ENCODE measurements around the gene DCAF4.

The DCAF4 gene, protein sequence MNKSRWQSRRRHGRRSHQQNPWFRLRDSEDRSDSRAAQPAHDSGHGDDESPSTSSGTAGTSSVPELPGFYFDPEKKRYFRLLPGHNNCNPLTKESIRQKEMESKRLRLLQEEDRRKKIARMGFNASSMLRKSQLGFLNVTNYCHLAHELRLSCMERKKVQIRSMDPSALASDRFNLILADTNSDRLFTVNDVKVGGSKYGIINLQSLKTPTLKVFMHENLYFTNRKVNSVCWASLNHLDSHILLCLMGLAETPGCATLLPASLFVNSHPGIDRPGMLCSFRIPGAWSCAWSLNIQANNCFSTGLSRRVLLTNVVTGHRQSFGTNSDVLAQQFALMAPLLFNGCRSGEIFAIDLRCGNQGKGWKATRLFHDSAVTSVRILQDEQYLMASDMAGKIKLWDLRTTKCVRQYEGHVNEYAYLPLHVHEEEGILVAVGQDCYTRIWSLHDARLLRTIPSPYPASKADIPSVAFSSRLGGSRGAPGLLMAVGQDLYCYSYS

DNA sequence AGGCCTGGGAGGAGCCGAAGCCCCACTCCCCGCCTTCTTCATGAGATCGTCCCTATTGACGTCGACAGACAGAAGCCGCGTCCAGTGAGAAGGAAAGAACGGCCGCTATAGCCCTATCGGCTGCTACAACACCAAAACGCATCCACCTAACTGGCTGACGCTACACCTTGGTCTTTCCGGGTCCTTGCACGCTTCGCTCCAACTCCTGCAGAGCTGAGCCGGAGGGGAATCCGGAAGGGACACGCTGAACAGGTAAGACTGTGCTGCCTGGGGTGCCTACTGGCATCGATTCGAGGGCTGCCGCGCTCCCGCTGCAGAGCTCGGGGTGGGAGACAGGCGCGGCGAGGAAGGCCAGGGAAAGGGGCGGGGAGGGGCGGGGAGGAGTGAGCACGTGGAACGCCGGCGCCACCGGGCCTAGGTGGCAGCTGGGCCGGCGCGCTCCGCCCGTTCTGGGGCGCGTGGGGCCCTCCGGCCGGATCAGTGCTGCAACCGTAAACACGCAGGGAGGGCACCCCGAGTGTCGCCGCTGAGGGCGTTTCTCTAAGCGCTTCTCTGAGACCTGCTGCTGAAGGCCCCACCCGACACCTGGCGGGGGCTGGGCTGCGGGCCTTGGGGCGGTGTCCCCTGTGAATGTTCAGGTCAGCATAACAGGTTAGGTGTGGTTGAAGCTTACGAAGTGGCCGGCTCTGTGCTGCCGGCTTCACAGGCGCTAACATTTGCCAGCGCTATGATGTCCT is at the start of gene DCAF4:
Gene DCAF4 (plus strand): TSS at position 173 of the 737 bp plus-strand sequence. CDS start 11,515 bp downstream, outside the sequence.
- peak; percentile 89 for DNase-seq (ENCODE audit: low read depth, low spot score)
- Histone ChIP-seq H3K36me3 (ENCODE audit: insufficient read depth, insufficient read length, low read length) (peaks cover 6% of the 10 kb centered on the region), H3K27me3 (ENCODE audit: insufficient read depth, insufficient read length) (peaks cover 5% of the 10 kb centered on the region), H3K9me3 (ENCODE audit: insufficient read depth, low read length) (no peaks in the 10 kb centered on the region), H3K4me3 (ENCODE audit: insufficient read length, low read depth) (peak within 1 kb of the TSS; percentile 80), H3K9ac (ENCODE audit: insufficient read length, low read depth) (peak within 1 kb of the TSS; percentile 76), H3K4me1 (ENCODE audit: insufficient read depth, insufficient read length) (peaks cover 3% of the 10 kb centered on the region)
- TF ChIP-seq YY1 (IDR thresholded peaks at IDR 0.05; ENCODE audit: insufficient read depth, insufficient read length) = no peak

DNA sequence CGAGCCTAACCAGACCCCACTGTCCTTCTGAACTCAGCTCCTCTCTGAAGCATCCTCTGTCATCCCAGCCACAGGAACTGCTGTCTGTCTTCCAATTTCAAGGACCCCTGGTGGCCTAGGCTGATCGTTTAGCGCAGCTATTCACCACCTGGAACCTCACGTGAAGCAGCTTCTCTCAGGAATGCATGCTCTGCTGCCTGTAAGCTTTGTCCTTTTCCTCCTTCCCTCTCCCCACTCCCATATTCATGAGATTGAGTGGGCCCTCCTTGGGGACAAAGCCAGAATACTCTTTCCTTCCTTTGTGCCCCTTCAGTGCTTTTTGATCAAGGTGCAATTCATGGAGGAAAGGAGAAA is 49.6 kb upstream of the DCAF4 start:
- H3K4me3 ChIP-seq (ENCODE audit: insufficient read length, low read depth) = no peak overlapping the region
- TF ChIP-seq SUZ12 (IDR thresholded peaks at IDR 0.05; ENCODE audit: extremely low read depth, insufficient read depth, insufficient read length) (no peak), YY1 (IDR thresholded peaks at IDR 0.05; ENCODE audit: insufficient read depth, insufficient read length) (no peak), ZNF274 (IDR thresholded peaks at IDR 0.05; ENCODE audit: low read depth, low read length) (no peak)
- no peak for DNase-seq (ENCODE audit: low read depth, low spot score)
- H3K27me3 ChIP-seq (ENCODE audit: insufficient read depth, insufficient read length) = no peaks in the 10 kb centered on the region
- no peak overlapping the region for H3K9ac ChIP-seq (ENCODE audit: insufficient read length, low read depth)
- peaks cover 5% of the 10 kb centered on the region; the same call in 1 of the 2 replicates for H3K9me3 ChIP-seq (ENCODE audit: insufficient read depth, low read length)
- H3K4me1 ChIP-seq (ENCODE audit: insufficient read depth, insufficient read length) = peaks cover 5% of the 10 kb centered on the region
- peaks cover 2% of the 10 kb centered on the region for H3K36me3 ChIP-seq (ENCODE audit: insufficient read depth, insufficient read length, low read length)

DNA sequence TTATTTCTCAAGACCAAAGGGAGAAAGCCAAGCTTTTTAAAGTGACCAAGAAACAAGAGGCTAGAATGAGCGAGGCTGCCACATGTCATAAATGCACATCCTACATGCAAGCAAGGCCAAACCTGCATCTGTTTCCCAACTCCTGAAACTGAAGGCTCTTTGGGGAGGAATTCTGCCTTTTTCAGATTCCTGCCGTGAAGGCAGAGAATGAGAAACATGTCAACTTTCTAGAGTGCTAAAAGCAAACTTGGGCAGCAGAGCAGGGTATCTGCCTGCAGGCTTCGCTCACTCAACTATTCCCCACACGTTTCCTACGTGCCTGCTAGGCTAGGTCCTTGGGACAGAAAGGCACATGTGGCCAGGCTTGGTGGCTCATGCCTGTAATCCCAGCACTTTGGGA is 47.5 kb upstream of the DCAF4 start:
- Histone ChIP-seq H3K4me1 (ENCODE audit: insufficient read depth, insufficient read length) (peaks cover 5% of the 10 kb centered on the region), H3K36me3 (ENCODE audit: insufficient read depth, insufficient read length, low read length) (peaks cover 2% of the 10 kb centered on the region), H3K4me3 (ENCODE audit: insufficient read length, low read depth) (no peak overlapping the region), H3K27me3 (ENCODE audit: insufficient read depth, insufficient read length) (no peaks in the 10 kb centered on the region), H3K9ac (ENCODE audit: insufficient read length, low read depth) (no peak overlapping the region), H3K9me3 (ENCODE audit: insufficient read depth, low read length) (no peaks in the 10 kb centered on the region)
- DNase-seq (ENCODE audit: low read depth, low spot score) = no peak
- no peak for TF ChIP-seq YY1 (IDR thresholded peaks at IDR 0.05; ENCODE audit: insufficient read depth, insufficient read length)
- no peak for TF ChIP-seq ZNF274 (IDR thresholded peaks at IDR 0.05; ENCODE audit: low read depth, low read length)
- no peak for TF ChIP-seq SUZ12 (IDR thresholded peaks at IDR 0.05; ENCODE audit: extremely low read depth, insufficient read depth, insufficient read length)

DNA sequence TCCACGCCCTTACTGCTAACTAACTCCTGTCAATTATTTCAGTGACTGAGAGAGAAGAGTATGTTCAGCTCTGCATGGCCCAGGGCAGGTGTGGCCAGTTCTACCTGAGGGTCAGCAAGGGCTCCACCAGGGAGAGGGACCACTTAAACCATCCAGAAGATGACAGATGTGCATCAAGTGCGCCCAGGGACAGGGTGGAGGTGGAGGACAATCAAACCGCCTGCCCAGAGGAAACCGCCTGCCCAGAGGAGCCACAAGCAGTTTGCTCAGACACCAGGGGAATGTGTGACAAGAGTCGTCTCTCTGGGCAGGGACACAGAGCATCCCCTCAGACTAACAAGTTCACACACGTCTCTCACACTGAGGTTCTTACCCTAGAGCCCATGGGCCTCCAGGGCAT is 46.8 kb upstream of the DCAF4 start:
- Histone ChIP-seq H3K9ac (ENCODE audit: insufficient read length, low read depth) (no peak overlapping the region), H3K36me3 (ENCODE audit: insufficient read depth, insufficient read length, low read length) (peaks cover 2% of the 10 kb centered on the region), H3K27me3 (ENCODE audit: insufficient read depth, insufficient read length) (no peaks in the 10 kb centered on the region), H3K4me3 (ENCODE audit: insufficient read length, low read depth) (no peak overlapping the region), H3K9me3 (ENCODE audit: insufficient read depth, low read length) (no peaks in the 10 kb centered on the region), H3K4me1 (ENCODE audit: insufficient read depth, insufficient read length) (peaks cover 5% of the 10 kb centered on the region)
- no peak for DNase-seq (ENCODE audit: low read depth, low spot score)
- TF ChIP-seq YY1 (IDR thresholded peaks at IDR 0.05; ENCODE audit: insufficient read depth, insufficient read length) (no peak), SUZ12 (IDR thresholded peaks at IDR 0.05; ENCODE audit: extremely low read depth, insufficient read depth, insufficient read length) (no peak), ZNF274 (IDR thresholded peaks at IDR 0.05; ENCODE audit: low read depth, low read length) (no peak)

DNA sequence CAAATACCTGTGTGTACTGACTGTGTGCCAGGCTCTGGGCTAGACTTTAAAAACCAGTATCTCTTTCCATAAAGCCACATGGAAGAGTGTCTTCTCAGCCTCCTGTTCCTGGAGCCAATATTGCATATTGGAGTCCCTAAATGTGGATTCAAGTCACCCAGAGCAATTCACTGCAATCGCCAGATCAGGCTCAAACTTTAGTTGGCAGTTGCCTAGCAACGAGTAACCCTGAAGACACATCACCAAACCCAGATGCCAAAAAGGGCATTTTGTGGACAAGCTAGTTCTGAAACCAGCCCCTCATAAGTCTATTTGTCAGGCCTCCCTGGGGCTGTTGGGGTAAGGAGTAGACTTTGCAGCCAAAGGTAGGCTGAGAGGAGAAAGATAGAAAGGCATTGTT is 46.1 kb upstream of the DCAF4 start:
- Histone ChIP-seq H3K4me1 (ENCODE audit: insufficient read depth, insufficient read length) (peaks cover 5% of the 10 kb centered on the region), H3K27me3 (ENCODE audit: insufficient read depth, insufficient read length) (no peaks in the 10 kb centered on the region), H3K4me3 (ENCODE audit: insufficient read length, low read depth) (no peak overlapping the region), H3K9ac (ENCODE audit: insufficient read length, low read depth) (no peak overlapping the region), H3K36me3 (ENCODE audit: insufficient read depth, insufficient read length, low read length) (peaks cover 2% of the 10 kb centered on the region), H3K9me3 (ENCODE audit: insufficient read depth, low read length) (no peaks in the 10 kb centered on the region)
- no peak for DNase-seq (ENCODE audit: low read depth, low spot score)
- TF ChIP-seq SUZ12 (IDR thresholded peaks at IDR 0.05; ENCODE audit: extremely low read depth, insufficient read depth, insufficient read length) (no peak), YY1 (IDR thresholded peaks at IDR 0.05; ENCODE audit: insufficient read depth, insufficient read length) (no peak), ZNF274 (IDR thresholded peaks at IDR 0.05; ENCODE audit: low read depth, low read length) (no peak)

DNA sequence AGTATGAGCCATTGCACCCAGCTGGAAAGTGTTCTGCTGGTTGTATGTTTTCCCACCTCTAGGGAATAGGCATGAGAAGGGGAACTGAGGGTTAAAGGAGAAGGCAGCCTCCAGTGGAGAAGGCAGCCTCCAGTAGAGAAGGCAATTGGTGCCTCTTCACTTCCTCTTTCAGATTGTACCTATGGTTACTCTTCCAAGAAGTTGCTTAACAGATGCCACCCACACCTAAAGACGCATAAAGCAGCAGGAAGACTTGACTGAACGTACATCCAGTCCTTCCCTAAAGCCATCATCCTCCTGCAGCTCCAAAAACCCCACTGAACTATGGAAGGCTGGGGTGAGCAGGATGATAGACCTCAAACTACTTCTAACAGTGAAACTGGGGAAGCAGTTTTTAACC is 45.4 kb upstream of the DCAF4 start:
- Histone ChIP-seq H3K9ac (ENCODE audit: insufficient read length, low read depth) (no peak overlapping the region), H3K27me3 (ENCODE audit: insufficient read depth, insufficient read length) (no peaks in the 10 kb centered on the region), H3K36me3 (ENCODE audit: insufficient read depth, insufficient read length, low read length) (peaks cover 2% of the 10 kb centered on the region), H3K4me1 (ENCODE audit: insufficient read depth, insufficient read length) (peaks cover 2% of the 10 kb centered on the region), H3K9me3 (ENCODE audit: insufficient read depth, low read length) (no peaks in the 10 kb centered on the region), H3K4me3 (ENCODE audit: insufficient read length, low read depth) (no peak overlapping the region)
- no peak for DNase-seq (ENCODE audit: low read depth, low spot score)
- no peak for TF ChIP-seq SUZ12 (IDR thresholded peaks at IDR 0.05; ENCODE audit: extremely low read depth, insufficient read depth, insufficient read length)
- TF ChIP-seq ZNF274 (IDR thresholded peaks at IDR 0.05; ENCODE audit: low read depth, low read length) = no peak
- no peak for TF ChIP-seq YY1 (IDR thresholded peaks at IDR 0.05; ENCODE audit: insufficient read depth, insufficient read length)

DNA sequence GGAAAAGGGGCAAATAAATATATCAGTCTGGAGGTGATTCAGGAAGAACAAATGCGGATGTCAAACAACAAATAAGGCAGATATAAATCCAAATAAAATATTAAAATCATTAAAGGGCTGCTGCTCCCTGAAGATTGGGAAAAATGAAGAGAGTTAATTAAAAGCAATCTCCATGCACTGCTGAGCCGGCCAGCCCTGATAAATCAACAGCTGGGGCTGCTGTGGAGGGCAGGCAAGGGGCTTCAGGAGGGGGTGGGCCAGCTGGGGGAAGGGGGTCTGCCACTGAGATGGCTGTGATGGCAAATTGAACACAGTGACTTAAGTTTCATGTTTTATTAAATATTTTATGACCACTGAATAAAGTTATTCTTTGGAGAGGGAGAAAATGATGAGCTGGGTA is 44.7 kb upstream of the DCAF4 start:
- H3K27me3 ChIP-seq (ENCODE audit: insufficient read depth, insufficient read length) = no peaks in the 10 kb centered on the region
- TF ChIP-seq ZNF274 (IDR thresholded peaks at IDR 0.05; ENCODE audit: low read depth, low read length) (no peak), SUZ12 (IDR thresholded peaks at IDR 0.05; ENCODE audit: extremely low read depth, insufficient read depth, insufficient read length) (no peak), YY1 (IDR thresholded peaks at IDR 0.05; ENCODE audit: insufficient read depth, insufficient read length) (no peak)
- H3K36me3 ChIP-seq (ENCODE audit: insufficient read depth, insufficient read length, low read length) = peaks cover 2% of the 10 kb centered on the region
- no peak overlapping the region for H3K9ac ChIP-seq (ENCODE audit: insufficient read length, low read depth)
- DNase-seq (ENCODE audit: low read depth, low spot score) = no peak
- no peaks in the 10 kb centered on the region for H3K9me3 ChIP-seq (ENCODE audit: insufficient read depth, low read length)
- H3K4me3 ChIP-seq (ENCODE audit: insufficient read length, low read depth) = no peak overlapping the region
- H3K4me1 ChIP-seq (ENCODE audit: insufficient read depth, insufficient read length) = peaks cover under 1% of the 10 kb centered on the region

Measured in NT2/D1 (cell line).